Endodermal cell (in vitro differentiated cells): Measurements from ENCODE around the gene CRISPLD2. TPM values are rescaled to one million over a fixed set of nuclear protein-coding genes. Genes with fewer than 3 reads are reported as not detected.

ENCODE experiments used
- DNase-seq: peaks from one replicate; pipeline ENCODE4 v3.0.0-alpha.2; 2017
- H3K27ac ChIP-seq: 2 replicates; pipeline ENCODE4 v1.5.1; 2013; ENCODE audit warnings: mild to moderate bottlenecking, low read depth, low read length, moderate library complexity
- H3K27me3 ChIP-seq: 2 replicates; pipeline ENCODE4 v1.6.1; 2013; ENCODE audit warnings: mild to moderate bottlenecking, low read length, moderate library complexity; ENCODE audit not compliant: insufficient read depth, control insufficient read depth, poor library complexity, severe bottlenecking
- H3K36me3 ChIP-seq: 2 replicates; pipeline ENCODE4 v1.7.0; 2013; ENCODE audit warnings: mild to moderate bottlenecking, low read length, moderate library complexity; ENCODE audit not compliant: control insufficient read depth, insufficient read depth
- H3K4me1 ChIP-seq: one replicate; pipeline ENCODE4 v1.7.0; 2013; ENCODE audit warnings: low read length; ENCODE audit not compliant: control insufficient read depth, insufficient read depth
- H3K4me3 ChIP-seq: 2 replicates; pipeline ENCODE4 v1.5.1; 2013; ENCODE audit warnings: mild to moderate bottlenecking, low read length, moderate library complexity
- H3K9ac ChIP-seq: 2 replicates; pipeline ENCODE4 v1.6.1; 2013; ENCODE audit warnings: mild to moderate bottlenecking, low read length, moderate library complexity; ENCODE audit not compliant: poor library complexity, severe bottlenecking; ENCODE audit errors: extremely low read depth
- H3K9me3 ChIP-seq: 2 replicates; pipeline ENCODE4 v1.6.1; 2013; ENCODE audit warnings: mild to moderate bottlenecking, low read length, moderate library complexity; ENCODE audit not compliant: control insufficient read depth
- H3K27ac Mint-ChIP-seq: 2 replicates; pipeline ENCODE4 v1.8.0; 2020; ENCODE audit warnings: mixed read lengths
- H3K27me3 Mint-ChIP-seq: 2 replicates; pipeline ENCODE4 v1.8.0; 2021; ENCODE audit warnings: mild to moderate bottlenecking, mixed read lengths; ENCODE audit not compliant: insufficient read depth
- H3K36me3 Mint-ChIP-seq: 2 replicates; pipeline ENCODE4 v1.8.0; 2020; ENCODE audit warnings: low read depth, mixed read lengths
- H3K4me1 Mint-ChIP-seq: 2 replicates; pipeline ENCODE4 v1.8.0; 2020; ENCODE audit warnings: mixed read lengths
- H3K4me3 Mint-ChIP-seq: 2 replicates; pipeline ENCODE4 v1.8.0; 2020; ENCODE audit warnings: mild to moderate bottlenecking, moderate library complexity, mixed read lengths
- H3K9me3 Mint-ChIP-seq: 2 replicates; pipeline ENCODE4 v1.8.0; 2020; ENCODE audit warnings: mild to moderate bottlenecking, mixed read lengths
- CTCF ChIP-seq: fragments of 200-600 bp; sonication (generic); conservative IDR thresholded peaks from 2 replicates; pipeline ENCODE4 v1.5.0; 2021; ENCODE audit warnings: antibody characterized with exemption, mild to moderate bottlenecking
- WGBS, 2 experiments: methylation state at CpG; one replicate each; pipeline versions ENCODE4 v1.1.5 to v1.1.7; 2013; ENCODE audit warnings: missing lambda C conversion rate in 2 of 2, mixed read lengths in 1 of 2; ENCODE audit not compliant: insufficient coverage in 1 of 2, insufficient read length in 1 of 2; 5-methylcytosine and 5-hydroxymethylcytosine counted together
- total RNA-seq, 2 donors: library from RNA; stranded (reverse); fragmentation: NEBNext Ultra II Directional in 1 of 2; extraction: Animal tissue kit (Norgen Biotek cat#: 25700) in 1 of 2; gene quantifications; 2 replicates in 1 of 2; 3 replicates in 1 of 2; pipeline ENCODE4 v1.2.1, GENCODE V29; 2021

CRISPLD2 gene
- total RNA-seq, 2 donors from 2014 or later = 5.0 to 9.3 TPM

GRCh38 chr16:84885342-84885910, 65.6 kb downstream of the CRISPLD2 start:
- peaks cover 7% of the 10 kb centered on the region for H3K36me3 Mint-ChIP-seq
- no peak overlapping the region for H3K9ac ChIP-seq

GRCh38 chr16:84886497-84887090, 66.8 kb downstream of the CRISPLD2 start:
- Mint-ChIP-seq H3K9me3 (no peaks in the 10 kb centered on the region), H3K4me3 (no peak overlapping the region), H3K27me3 (peaks cover 2% of the 10 kb centered on the region), H3K36me3 (peaks cover 6% of the 10 kb centered on the region), H3K4me1 (peaks cover 32% of the 10 kb centered on the region), H3K27ac (no peak overlapping the region)
- Histone ChIP-seq H3K9ac (no peak overlapping the region), H3K9me3 (no peaks in the 10 kb centered on the region), H3K27me3 (no peaks in the 10 kb centered on the region), H3K4me3 (no peak overlapping the region), H3K27ac (no peak overlapping the region), H3K36me3 (no peaks in the 10 kb centered on the region), H3K4me1 (peaks cover 14% of the 10 kb centered on the region)
- no peak for DNase-seq
- TF ChIP-seq CTCF = no peak
- 95 to 96% methylated on average over 9 to 11 of the region's 11 CpGs for WGBS, 2 experiments

More at GRCh38 chr16:84885342-84885910, 65.6 kb downstream of the CRISPLD2 start:
- Histone ChIP-seq H3K4me1 (peaks cover 14% of the 10 kb centered on the region), H3K36me3 (no peaks in the 10 kb centered on the region), H3K27ac (peak overlapping the region; percentile 64), H3K9me3 (no peaks in the 10 kb centered on the region), H3K27me3 (no peaks in the 10 kb centered on the region), H3K4me3 (no peak overlapping the region)
- peaks cover 32% of the 10 kb centered on the region for H3K4me1 Mint-ChIP-seq
- DNase-seq = peak; percentile 55
- no peaks in the 10 kb centered on the region for H3K9me3 Mint-ChIP-seq
- H3K4me3 Mint-ChIP-seq = no peak overlapping the region
- peak overlapping the region; percentile 93 for H3K27ac Mint-ChIP-seq
- TF ChIP-seq CTCF = no peak
- H3K27me3 Mint-ChIP-seq = peaks cover 1% of the 10 kb centered on the region
- WGBS, 2 experiments = 70 to 79% methylated on average over 6 to 9 of the region's 9 CpGs

GRCh38 chr16:84887207-84887606, 67.4 kb downstream of the CRISPLD2 start:
- peaks cover 14% of the 10 kb centered on the region for H3K4me1 ChIP-seq
- no peaks in the 10 kb centered on the region for H3K27me3 ChIP-seq
- Mint-ChIP-seq H3K36me3 (peaks cover 6% of the 10 kb centered on the region), H3K9me3 (no peaks in the 10 kb centered on the region), H3K4me1 (peaks cover 32% of the 10 kb centered on the region), H3K27ac (no peak overlapping the region), H3K4me3 (no peak overlapping the region), H3K27me3 (peaks cover 2% of the 10 kb centered on the region)
- H3K9ac ChIP-seq = no peak overlapping the region
- no peak for DNase-seq
- H3K27ac ChIP-seq = no peak overlapping the region
- 89 to 90% methylated on average over 15 of the region's 15 CpGs for WGBS, 2 experiments
- no peaks in the 10 kb centered on the region for H3K9me3 ChIP-seq
- no peaks in the 10 kb centered on the region for H3K36me3 ChIP-seq
- no peak overlapping the region for H3K4me3 ChIP-seq
- TF ChIP-seq CTCF = no peak
